Memory B cell (primary cell): Measurements from ENCODE around the gene RAPGEF1.
"Not testable (repeated sequence)": the region's sequence is repeated elsewhere in the genome, so short reads cannot be mapped to it uniquely, and the experiment has no call there.

Experiments
- ATAC-seq: fragments of 150-1000 bp; cut with Tn5 transposase; 2 replicates; pipeline ENCODE4 v1.10.0; 2021; ENCODE audit warnings: low read depth, mild to moderate bottlenecking, moderate library complexity
- DNase-seq, 2 donors: peaks; one replicate each; pipeline ENCODE4 v3.0.0; 2022; ENCODE audit warnings: low spot score in 2 of 2
- H3K27ac Mint-ChIP-seq: one replicate; pipeline ENCODE4 v1.8.0; 2022; ENCODE audit warnings: mild to moderate bottlenecking, moderate library complexity, mixed read lengths
- H3K27me3 Mint-ChIP-seq: one replicate; pipeline ENCODE4 v1.8.0; 2022; ENCODE audit warnings: mixed read lengths
- H3K36me3 Mint-ChIP-seq: one replicate; pipeline ENCODE4 v1.8.0; 2022; ENCODE audit warnings: mild to moderate bottlenecking, mixed read lengths
- H3K4me1 Mint-ChIP-seq: one replicate; pipeline ENCODE4 v1.8.0; 2022; ENCODE audit warnings: mixed read lengths
- H3K4me3 Mint-ChIP-seq: one replicate; pipeline ENCODE4 v1.8.0; 2022; ENCODE audit warnings: mild to moderate bottlenecking, moderate library complexity, mixed read lengths
- H3K9me3 Mint-ChIP-seq: one replicate; pipeline ENCODE4 v1.8.0; 2022; ENCODE audit warnings: mixed read lengths

Gene RAPGEF1

GRCh38 chr9:131759017-131759647 is 19.3 kb upstream of the RAPGEF1 start:
- H3K36me3 Mint-ChIP-seq: no peaks in the 10 kb centered on the region
- ATAC-seq: no peak
- DNase-seq: no peak
- H3K4me1 Mint-ChIP-seq: peaks cover 6% of the 10 kb centered on the region
- H3K9me3 Mint-ChIP-seq: no peaks in the 10 kb centered on the region
- H3K27ac Mint-ChIP-seq: no peak overlapping the region
- H3K4me3 Mint-ChIP-seq: no peak overlapping the region
- H3K27me3 Mint-ChIP-seq: peaks cover 3% of the 10 kb centered on the region

DNA sequence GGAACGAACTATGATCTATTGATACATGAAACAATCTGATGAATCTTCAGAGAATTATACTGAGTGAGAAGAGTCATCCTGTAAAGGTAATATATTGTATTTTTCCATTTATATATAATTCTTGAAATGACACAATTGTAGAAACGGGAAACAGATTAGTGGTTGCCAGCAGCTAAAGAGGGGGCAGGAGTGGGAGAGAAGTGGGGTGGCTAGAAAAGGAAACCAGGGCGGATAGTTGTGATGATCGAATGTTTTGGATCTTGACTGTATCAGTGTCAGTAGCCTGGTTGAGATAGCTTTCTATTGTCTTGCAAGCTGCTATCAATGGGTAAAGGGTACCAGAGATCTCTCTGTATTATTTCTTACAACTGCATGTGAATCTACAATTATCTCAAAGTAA is 17.7 kb upstream of the RAPGEF1 start:
- peaks cover 3% of the 10 kb centered on the region for H3K27me3 Mint-ChIP-seq
- H3K36me3 Mint-ChIP-seq: no peaks in the 10 kb centered on the region
- ATAC-seq (no peak), DNase-seq (no peak)
- no peak overlapping the region for H3K4me3 Mint-ChIP-seq
- no peak overlapping the region for H3K27ac Mint-ChIP-seq
- H3K4me1 Mint-ChIP-seq: peaks cover 6% of the 10 kb centered on the region
- no peaks in the 10 kb centered on the region for H3K9me3 Mint-ChIP-seq

DNA sequence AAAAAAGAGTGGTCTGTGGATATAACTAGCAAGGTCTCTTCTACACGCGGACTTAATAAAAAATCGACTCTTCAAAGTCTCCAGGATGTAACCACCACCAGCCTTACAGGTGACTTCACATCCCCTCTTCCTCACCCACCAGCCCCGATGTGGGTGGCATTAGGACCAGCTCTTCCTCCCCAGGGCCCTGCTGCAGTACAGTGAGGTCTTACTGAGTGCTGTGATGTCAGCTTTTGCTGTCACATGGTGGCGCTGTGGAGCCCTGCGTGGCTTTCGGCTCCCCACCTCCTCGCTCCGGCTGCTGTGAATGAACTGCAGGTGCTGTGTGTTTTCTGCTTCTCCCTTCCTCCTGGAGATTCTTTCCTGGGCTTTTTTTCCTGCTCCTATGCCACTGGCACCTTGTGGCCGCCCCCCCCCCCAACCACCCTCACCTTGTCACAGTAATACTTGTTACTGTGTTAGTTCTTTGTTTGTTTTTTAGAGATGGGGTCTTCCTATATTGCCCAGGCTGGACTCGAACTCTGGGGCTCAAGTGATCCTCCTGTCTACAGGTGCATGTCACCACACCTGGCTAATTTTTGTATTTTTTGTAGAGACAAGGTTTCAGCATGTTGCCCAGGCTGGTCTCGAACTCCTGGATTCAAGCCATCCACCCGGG is 15.8 kb upstream of the RAPGEF1 start:
- Mint-ChIP-seq H3K27ac (peak overlapping the region; percentile 28), H3K4me3 (no peak overlapping the region)
- ATAC-seq: peak; percentile 100

DNA sequence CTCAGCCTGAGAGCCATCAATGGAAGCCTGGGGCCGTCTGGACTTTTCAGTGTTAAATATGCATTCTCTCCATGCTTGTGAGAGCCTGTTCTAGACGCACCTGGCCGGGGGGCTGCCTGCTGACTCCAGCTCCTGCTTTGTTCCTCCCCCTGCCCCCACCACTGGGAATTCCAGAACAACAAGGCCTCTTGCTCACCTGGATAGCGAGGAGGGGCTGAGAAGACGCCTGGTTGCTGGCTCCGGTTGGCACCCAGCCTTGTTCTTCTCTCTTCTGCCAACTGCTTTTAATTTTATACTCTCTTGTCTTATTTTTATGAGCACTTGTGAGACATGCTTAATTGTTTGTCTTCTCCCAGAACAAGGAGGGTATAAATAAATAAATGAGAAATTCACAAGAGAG is 15.0 kb upstream of the RAPGEF1 start:
- Mint-ChIP-seq H3K36me3 (no peaks in the 10 kb centered on the region), H3K27me3 (peaks cover 5% of the 10 kb centered on the region), H3K9me3 (no peaks in the 10 kb centered on the region), H3K4me3 (no peak overlapping the region), H3K4me1 (peaks cover 5% of the 10 kb centered on the region), H3K27ac (no peak overlapping the region)
- DNase-seq (no peak), ATAC-seq (no peak)

More for the DNA sequence above, 15.8 kb upstream of the RAPGEF1 start:
- Mint-ChIP-seq H3K27me3 (peaks cover 3% of the 10 kb centered on the region), H3K36me3 (no peaks in the 10 kb centered on the region), H3K4me1 (peaks cover 5% of the 10 kb centered on the region), H3K9me3 (no peaks in the 10 kb centered on the region)
- DNase-seq: peak; percentile 82 to 91

DNA sequence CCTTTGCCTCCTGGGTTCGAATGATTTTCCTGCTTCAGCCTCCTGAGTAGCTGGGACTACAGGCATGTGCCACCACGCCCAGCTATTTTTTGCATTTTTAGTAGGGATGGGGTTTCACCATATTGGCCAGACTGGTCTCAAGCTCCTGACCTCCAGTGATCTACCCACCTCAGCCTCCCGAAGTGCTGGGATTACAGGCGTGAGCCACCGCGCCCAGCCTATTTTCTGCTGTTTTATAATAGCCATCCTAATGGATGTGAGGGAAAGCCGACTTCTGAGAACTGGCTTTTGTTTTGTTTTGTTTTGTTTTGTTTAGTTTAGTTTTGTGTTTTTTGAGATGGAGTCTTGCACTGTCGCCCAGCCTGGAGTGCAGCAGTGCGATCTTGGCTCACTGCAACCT is 13.9 kb upstream of the RAPGEF1 start:
- not testable (repeated sequence) for DNase-seq, H3K36me3 Mint-ChIP-seq, ATAC-seq, H3K4me1 Mint-ChIP-seq, H3K27me3 Mint-ChIP-seq, H3K4me3 Mint-ChIP-seq, H3K9me3 Mint-ChIP-seq, H3K27ac Mint-ChIP-seq

GRCh38 chr9:131752231-131752884 is 12.5 kb upstream of the RAPGEF1 start:
- peaks cover 5% of the 10 kb centered on the region for H3K27me3 Mint-ChIP-seq
- peaks cover 5% of the 10 kb centered on the region for H3K4me1 Mint-ChIP-seq
- no peaks in the 10 kb centered on the region for H3K9me3 Mint-ChIP-seq
- H3K36me3 Mint-ChIP-seq: no peaks in the 10 kb centered on the region
- ATAC-seq (no peak), DNase-seq (no peak)
- H3K4me3 Mint-ChIP-seq: no peak overlapping the region
- no peak overlapping the region for H3K27ac Mint-ChIP-seq

DNA sequence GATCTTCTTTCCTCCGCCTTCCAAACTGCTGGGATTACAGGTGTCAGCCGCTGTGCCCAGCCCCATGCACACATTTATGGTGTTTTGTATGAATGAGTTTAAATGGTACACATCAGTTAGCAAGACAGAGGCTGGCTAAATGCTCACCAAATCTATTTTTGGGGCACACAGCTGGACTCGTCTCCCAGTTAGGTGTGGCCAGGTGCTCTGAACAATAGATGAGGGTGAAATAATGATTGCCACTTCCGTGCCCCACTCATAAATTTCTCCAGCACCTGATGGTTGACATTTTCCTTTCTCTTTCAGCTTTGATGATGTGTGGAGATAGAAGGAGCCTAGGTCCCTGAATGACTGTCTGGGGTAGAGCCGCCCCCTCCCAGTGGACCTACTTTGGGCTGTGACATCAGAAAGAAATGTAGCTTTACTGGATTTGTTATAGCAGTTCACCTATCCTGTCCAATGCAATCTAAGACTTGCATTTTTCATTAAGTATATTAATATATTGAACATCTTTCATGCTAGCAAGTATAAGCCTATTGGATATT is 8.6 kb upstream of the RAPGEF1 start:
- Mint-ChIP-seq H3K9me3 (no peaks in the 10 kb centered on the region), H3K4me3 (no peak overlapping the region), H3K4me1 (peaks cover 12% of the 10 kb centered on the region), H3K27ac (no peak overlapping the region), H3K36me3 (no peaks in the 10 kb centered on the region), H3K27me3 (peaks cover 2% of the 10 kb centered on the region)
- DNase-seq (no peak), ATAC-seq (no peak)

DNA sequence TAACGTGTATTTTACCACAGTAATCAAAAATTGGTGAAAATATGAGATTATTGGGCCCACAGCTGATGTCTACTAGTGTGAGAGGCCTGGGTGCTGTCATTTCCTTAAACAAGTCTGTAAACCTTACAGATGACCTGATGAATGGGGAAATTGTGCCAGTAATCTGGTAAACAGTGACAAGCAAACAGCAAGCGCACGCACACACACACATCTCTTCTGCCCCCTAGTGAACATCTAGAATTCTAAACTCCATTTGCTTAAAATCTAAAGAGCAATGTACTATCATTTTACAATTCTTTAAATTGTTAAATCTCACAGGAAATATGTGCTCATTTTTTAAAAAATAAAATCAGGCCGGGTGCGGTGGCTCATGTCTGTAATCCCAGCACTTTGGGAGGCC is 7.5 kb upstream of the RAPGEF1 start:
- Mint-ChIP-seq H3K4me3 (no peak overlapping the region), H3K9me3 (no peaks in the 10 kb centered on the region), H3K36me3 (no peaks in the 10 kb centered on the region), H3K27ac (no peak overlapping the region), H3K4me1 (peaks cover 15% of the 10 kb centered on the region), H3K27me3 (peaks cover 2% of the 10 kb centered on the region)
- ATAC-seq (peak; percentile 66), DNase-seq (peak in 1 of 2 donors; percentile 50)

DNA sequence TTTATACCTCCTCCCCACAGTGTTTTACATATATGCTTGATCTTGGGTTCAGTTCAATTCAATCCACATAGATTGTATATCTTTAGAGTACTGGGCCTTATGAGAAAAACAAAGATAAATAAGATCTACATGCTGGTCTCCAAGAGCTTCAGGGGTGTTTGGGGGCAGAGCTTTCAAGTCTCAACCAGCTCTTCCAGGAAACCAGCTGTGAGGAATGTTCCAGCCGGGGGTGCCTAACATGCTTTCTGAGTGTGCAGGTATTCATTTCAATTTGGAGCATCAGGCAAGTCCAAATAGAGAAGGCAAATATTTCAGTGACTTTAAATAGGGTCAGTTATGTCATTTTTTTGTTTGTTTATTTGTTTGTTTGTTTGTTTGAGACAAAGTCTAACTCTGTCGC is 5.7 kb upstream of the RAPGEF1 start:
- H3K36me3 Mint-ChIP-seq: no peaks in the 10 kb centered on the region
- no peak for ATAC-seq

GRCh38 chr9:131744720-131745201 is 4.9 kb upstream of the RAPGEF1 start:
- Mint-ChIP-seq H3K4me1 (peaks cover 15% of the 10 kb centered on the region), H3K4me3 (no peak overlapping the region), H3K27ac (peak overlapping the region; percentile 79), H3K36me3 (no peaks in the 10 kb centered on the region), H3K27me3 (no peaks in the 10 kb centered on the region), H3K9me3 (no peaks in the 10 kb centered on the region)
- DNase-seq (no peak), ATAC-seq (no peak)

More for the DNA sequence above, 5.7 kb upstream of the RAPGEF1 start:
- Mint-ChIP-seq H3K27me3 (peaks cover 2% of the 10 kb centered on the region), H3K9me3 (no peaks in the 10 kb centered on the region), H3K27ac (no peak overlapping the region), H3K4me1 (peaks cover 15% of the 10 kb centered on the region), H3K4me3 (no peak overlapping the region)
- DNase-seq: no peak

DNA sequence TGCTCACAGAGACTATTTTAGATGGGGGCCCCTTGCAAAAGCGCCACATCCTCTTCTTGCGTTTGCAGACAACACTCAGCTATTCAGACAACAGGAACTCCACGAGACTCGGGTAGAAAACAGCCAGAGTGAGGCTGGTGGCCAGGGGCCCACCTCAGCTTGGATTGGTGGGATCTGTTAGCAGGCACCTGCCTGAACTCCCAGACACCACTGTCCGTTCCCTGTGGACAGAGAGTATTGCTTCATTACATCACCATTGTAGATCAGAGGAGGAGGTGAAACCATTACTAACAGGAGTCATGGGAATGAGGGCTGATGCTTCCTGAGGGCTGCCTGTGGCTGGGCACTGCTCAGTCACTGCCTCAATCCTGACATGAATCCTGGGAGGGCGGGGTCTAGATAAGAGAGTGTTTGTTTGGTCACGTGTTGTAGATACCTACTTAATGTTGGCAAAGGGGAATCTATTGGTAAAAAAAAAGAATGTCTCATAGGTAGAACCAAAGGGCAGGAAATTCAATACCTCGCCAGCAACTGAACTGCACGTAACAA is 4.4 kb upstream of the RAPGEF1 start:
- Mint-ChIP-seq H3K4me1 (peaks cover 15% of the 10 kb centered on the region), H3K9me3 (no peaks in the 10 kb centered on the region), H3K4me3 (no peak overlapping the region), H3K27me3 (no peaks in the 10 kb centered on the region), H3K27ac (peak overlapping the region; percentile 79), H3K36me3 (no peaks in the 10 kb centered on the region)
- DNase-seq (peak in 1 of 2 donors; percentile 48), ATAC-seq (peak; percentile 48)

DNA sequence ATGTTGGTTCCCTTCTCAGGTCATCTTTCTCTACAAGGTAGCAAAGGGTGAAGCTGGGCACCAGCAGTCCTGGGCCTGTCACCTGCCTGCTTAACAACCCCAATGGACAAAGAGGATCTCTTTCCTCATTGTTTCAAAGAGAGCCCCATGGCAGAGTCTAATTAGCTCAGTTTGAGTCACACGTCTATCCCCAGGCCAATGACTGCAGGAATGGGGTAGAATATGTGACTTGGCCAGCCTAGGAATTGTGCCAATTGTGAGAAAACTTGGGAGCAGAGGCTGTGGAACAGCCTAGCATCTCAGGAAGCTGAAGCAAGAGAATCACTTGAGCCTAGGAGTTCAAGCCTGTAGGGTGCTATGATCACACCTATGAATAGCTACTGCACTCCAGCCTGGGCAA is 3.6 kb upstream of the RAPGEF1 start:
- Mint-ChIP-seq H3K27me3 (no peaks in the 10 kb centered on the region), H3K27ac (peak overlapping the region; percentile 79), H3K36me3 (no peaks in the 10 kb centered on the region), H3K4me3 (no peak overlapping the region), H3K4me1 (peaks cover 19% of the 10 kb centered on the region), H3K9me3 (no peaks in the 10 kb centered on the region)
- DNase-seq (no peak), ATAC-seq (no peak)

GRCh38 chr9:131743096-131743495 is 3.2 kb upstream of the RAPGEF1 start:
- ATAC-seq (no peak), DNase-seq (no peak)
- Mint-ChIP-seq H3K9me3 (no peaks in the 10 kb centered on the region), H3K27ac (no peak overlapping the region), H3K4me1 (peaks cover 19% of the 10 kb centered on the region), H3K27me3 (no peaks in the 10 kb centered on the region), H3K4me3 (no peak overlapping the region), H3K36me3 (no peaks in the 10 kb centered on the region)

- peaks cover 34% of the 10 kb centered on the region for H3K4me1 Mint-ChIP-seq
- peak overlapping the region; percentile 72 for H3K4me3 Mint-ChIP-seq
Measured at GRCh38 chr9:131740898-131741297, 1.0 kb upstream of the RAPGEF1 start.

More at GRCh38 chr9:131740898-131741297, 1.0 kb upstream of the RAPGEF1 start:
- no peaks in the 10 kb centered on the region for H3K27me3 Mint-ChIP-seq
- DNase-seq (no peak), ATAC-seq (no peak)
- H3K9me3 Mint-ChIP-seq: no peaks in the 10 kb centered on the region
- H3K36me3 Mint-ChIP-seq: no peaks in the 10 kb centered on the region
- peak overlapping the region; percentile 77 for H3K27ac Mint-ChIP-seq
